Heart right ventricle (tissue), 16 donors: ENCODE data around the gene TAF4. TPM values are rescaled to one million over a fixed set of nuclear protein-coding genes. Genes with fewer than 3 reads are reported as not detected.
A peak's percentile ranks its signal among the peaks of the same experiment; 100 is the strongest.

Experiments
- ATAC-seq, 8 donors: fragments of 200-7000 bp; cut with Tn5 transposase; one replicate each; pipeline ENCODE4 v1.9.1; 2020; ENCODE audit warnings: mild to moderate bottlenecking in 8 of 8, moderate library complexity in 8 of 8, moderate number of reproducible peaks in 1 of 8
- DNase-seq, 2 donors: peaks; one replicate each; pipeline ENCODE4 v3.0.0-alpha.2; 2020
- H3K27ac ChIP-seq, 10 donors: fragments of 200-600 bp; sonication (generic) in 2 of 10; one replicate each; pipeline versions ENCODE4 v1.5.0 to v1.8.0; 2020 to 2022; ENCODE audit warnings: mild to moderate bottlenecking in 3 of 10
- H3K27me3 ChIP-seq, 7 donors: fragments of 200-600 bp; one replicate each; pipeline ENCODE4 v1.8.0; 2021 to 2022; ENCODE audit warnings: mild to moderate bottlenecking in 2 of 7
- H3K36me3 ChIP-seq, 9 donors: fragments of 200-600 bp; sonication (generic) in 1 of 9; one replicate each; pipeline versions ENCODE4 v1.5.0 to v1.8.0; 2020 to 2022; ENCODE audit warnings: mild to moderate bottlenecking in 2 of 9
- H3K4me1 ChIP-seq, 9 donors: fragments of 200-600 bp; sonication (generic) in 1 of 9; one replicate each; pipeline versions ENCODE4 v1.5.0 to v1.8.0; 2020 to 2022; ENCODE audit warnings: mild to moderate bottlenecking in 4 of 9
- H3K4me3 ChIP-seq, 10 donors: fragments of 200-600 bp; sonication (generic) in 2 of 10; one replicate each; pipeline versions ENCODE4 v1.5.0 to v1.8.0; 2020 to 2022; ENCODE audit warnings: mild to moderate bottlenecking in 7 of 10, moderate library complexity in 2 of 10
- H3K9me3 ChIP-seq, 11 donors: fragments of 200-600 bp in 10 of 11; sonication (generic) in 2 of 11; one replicate each; pipeline versions ENCODE4 v1.5.0 to v1.8.0; 2013 to 2022; ENCODE audit warnings: mild to moderate bottlenecking in 2 of 11, control low read depth in 1 of 11, moderate library complexity in 1 of 11
- CTCF ChIP-seq, 9 donors: fragments of 200-600 bp; sonication (generic) in 2 of 9; IDR thresholded peaks; one replicate each; pipeline versions ENCODE4 v1.5.0 to v1.8.0; 2021 to 2022; ENCODE audit warnings: antibody characterized with exemption in 9 of 9, mild to moderate bottlenecking in 5 of 9, moderate library complexity in 1 of 9
- WGBS, 2 donors: extraction: QIAGEN DNeasy Blood & Tissue Kit; methylation state at CpG; one replicate each; pipeline ENCODE4 v1.1.7; 2013; ENCODE audit warnings: inconsistent platforms in 1 of 2; 5-methylcytosine and 5-hydroxymethylcytosine counted together
- intact Hi-C, 10 donors: fragments of 100-400 bp; cut with DNase I; formaldehyde crosslinking; loops; one replicate each; pipeline versions ENCODE4 v1.11.1 to v1.14.2; 2022
- polyA plus RNA-seq, 2 donors: library from polyadenylated mRNA; stranded (reverse); fragments of 200-250 nt; gene quantifications; one replicate each; pipeline ENCODE4 v1.2.3, GENCODE V29; 2013
- total RNA-seq, 10 donors: library from RNA; stranded (reverse); fragmentation: NEBNext Ultra II Directional in 3 of 10; extraction: Animal tissue kit (Norgen Biotek cat#: 25700) in 3 of 10; gene quantifications; one replicate each; pipeline versions ENCODE4 v1.2.1 to v1.2.4, GENCODE V29; 2021 to 2023
- donor health status: Arrhythmogenic right ventricular cardiomyopathy.
- donor health status: ischemic (EF 13 %, LVEDD 7.1; RV severe dilation, severe dysfunction).
- donor health status: healthy with polysubstance abuse.
- donor health status: DM: no; HTN: yes; CAD: no.
- donor health status: DM: no; HTN: no; CAD: no.
- donor health status: ischemic (EF 25% LVEDD 6.9; RV normal size, moderate dysfunction).
- donor health status: ischemic (EF 25% LVEDD 5.7; RV mildly dilated, moderate dysfunction).
- donor health status: healthy.
- donor health status: DM: yes; HTN: yes; CAD: no.
- donor health status: Ischemic cardiomyopathy.
- donor health status: ischemic (EF 35%, LVEDD 5.7; RV mildly dilated, moderate dysfunction).
- donor health status: nonischemic (EF 11% LVEDD 7.7; RV severe dilation, severe dysfunction).
- donor health status: DM: yes; HTN: yes; CAD: no.
- donor health status: PGD.
- donor health status: ischemic (EF 29% LVEDD 5.4; RV normal size, mild dysfunction).
- donor health status: nonischemic (EF 23%, LVEDD 6.1; RV moderate dilation, normal function).

The TAF4 gene
- total and polyA plus RNA-seq, 12 donors, result 3.7 to 14.8 (median 11.0) TPM

DNA sequence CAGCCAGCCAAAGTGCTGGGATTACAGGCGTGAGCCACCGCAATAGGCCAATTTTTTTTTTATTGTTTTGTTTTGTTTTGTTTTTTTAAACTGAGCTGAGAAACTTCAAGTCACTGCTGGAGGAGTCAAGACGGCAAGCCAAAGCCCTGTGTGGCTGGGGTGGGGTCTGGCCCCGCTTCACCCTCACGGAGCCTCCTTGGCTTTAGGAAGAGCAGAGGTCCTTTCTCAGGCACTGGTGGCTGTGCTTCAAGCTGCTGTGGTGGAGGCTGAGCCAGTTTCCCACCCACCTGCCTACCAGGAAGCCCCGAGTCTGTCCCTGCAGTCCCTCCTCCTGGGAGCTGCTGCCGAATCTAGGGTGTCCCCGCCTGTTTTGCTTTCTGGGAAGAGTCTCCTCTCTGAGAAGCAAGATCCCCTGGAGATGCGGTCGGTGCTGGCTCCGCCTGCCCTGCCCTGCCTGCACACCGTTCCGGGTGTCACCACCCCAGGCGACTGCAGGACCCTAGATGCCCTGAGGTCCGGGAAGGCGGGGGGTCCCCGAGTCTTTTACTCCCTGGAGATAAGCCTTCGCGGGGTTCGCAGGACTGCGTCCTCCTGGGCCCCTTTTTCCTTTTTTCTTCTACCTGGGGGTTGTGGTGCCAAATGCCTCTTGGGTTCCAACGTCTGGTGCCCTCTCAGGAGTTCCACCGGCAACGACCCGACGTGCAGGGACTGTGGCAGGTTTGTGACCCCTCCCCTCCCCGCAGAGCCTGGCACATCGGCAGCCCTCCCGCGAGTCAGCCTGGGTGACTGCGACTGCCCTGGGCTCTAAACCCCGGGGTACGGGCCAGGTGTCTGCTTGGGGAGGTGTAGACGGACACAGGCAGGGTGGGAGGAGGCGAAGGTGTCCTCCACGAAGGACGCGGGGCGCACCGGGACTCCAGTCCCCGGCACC lies 100.7 kb downstream of the TAF4 start:
- no peaks in the 10 kb centered on the region for H3K4me1 ChIP-seq
- ATAC-seq, result peak in 2 of 8 donors; percentile 12 to 21
- no peak for TF ChIP-seq CTCF (IDR thresholded peaks at IDR 0.05)
- WGBS, 2 donors, result 31 to 39% methylated on average over 41 of the region's 41 CpGs
- no peak overlapping the region for H3K4me3 ChIP-seq
- no peak overlapping the region for H3K27ac ChIP-seq
- H3K36me3 ChIP-seq, result no peaks in the 10 kb centered on the region
- H3K9me3 ChIP-seq, result no peaks in the 10 kb centered on the region
- DNase-seq, result peak in 1 of 2 donors; percentile 1
- intact Hi-C loops, result no loop called here
- peaks cover 4 to 33% (median 24%) of the 10 kb centered on the region in 7 donors for H3K27me3 ChIP-seq

DNA sequence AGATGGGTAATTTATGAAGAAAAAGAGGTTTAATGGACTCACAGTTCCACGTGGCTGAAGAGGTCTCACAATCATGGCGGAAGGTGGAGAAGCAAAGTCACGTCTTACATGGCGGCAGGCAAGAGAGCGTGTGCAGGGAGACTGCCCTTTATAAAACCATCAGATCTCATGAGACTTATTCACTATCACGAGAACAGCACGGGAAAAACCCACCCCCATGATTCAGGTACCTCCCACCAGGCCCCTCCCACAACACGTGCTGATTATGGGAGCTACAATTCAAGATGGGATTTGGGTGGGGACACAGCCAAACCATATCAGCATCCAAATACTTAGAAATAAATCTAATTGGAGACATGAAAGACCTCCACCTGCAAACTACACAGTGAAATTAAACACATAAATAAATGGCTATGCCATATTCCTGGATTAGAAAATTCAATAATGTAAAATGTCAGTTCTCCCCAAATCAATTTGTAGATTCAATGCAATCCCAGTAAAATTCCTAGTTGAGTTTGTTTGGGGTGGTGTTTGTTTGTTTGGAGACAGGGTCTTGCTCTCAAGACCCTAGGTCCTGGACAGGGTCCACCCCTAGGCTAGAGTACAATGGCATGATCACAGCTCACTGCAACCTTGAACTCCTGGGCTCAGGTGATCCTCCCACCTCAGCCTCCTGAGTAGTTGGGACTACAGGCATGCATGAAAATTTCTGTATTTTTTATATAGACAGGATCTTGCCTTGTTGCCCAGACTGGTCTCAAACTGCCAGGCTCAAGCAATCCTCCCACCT lies 101.6 kb downstream of the TAF4 start:
- intact Hi-C loops, result no loop called here
- Histone ChIP-seq H3K4me3 (no peak overlapping the region), H3K4me1 (no peaks in the 10 kb centered on the region), H3K27me3 (peaks cover 4 to 33% (median 24%) of the 10 kb centered on the region in 7 donors), H3K27ac (no peak overlapping the region), H3K36me3 (no peaks in the 10 kb centered on the region), H3K9me3 (no peaks in the 10 kb centered on the region)
- no peak for TF ChIP-seq CTCF (IDR thresholded peaks at IDR 0.05)
- no peak for ATAC-seq
- 89 to 90% methylated on average over 8 of the region's 8 CpGs for WGBS, 2 donors
- DNase-seq, result no peak

- no peak overlapping the region for H3K4me3 ChIP-seq
- H3K27me3 ChIP-seq, result peaks cover 4 to 33% (median 24%) of the 10 kb centered on the region in 7 donors
- H3K27ac ChIP-seq, result no peak overlapping the region
- no peak for TF ChIP-seq CTCF (IDR thresholded peaks at IDR 0.05)
- ATAC-seq (no peak), DNase-seq (no peak)
- H3K36me3 ChIP-seq, result no peaks in the 10 kb centered on the region
- no peaks in the 10 kb centered on the region for H3K4me1 ChIP-seq
- intact Hi-C loops, result no loop called here
- H3K9me3 ChIP-seq, result no peaks in the 10 kb centered on the region
- WGBS, 2 donors, result 62 to 63% methylated on average over 9 of the region's 9 CpGs
Observed at GRCh38 chr20:61963149-61963548, 102.5 kb downstream of the TAF4 start.

DNA sequence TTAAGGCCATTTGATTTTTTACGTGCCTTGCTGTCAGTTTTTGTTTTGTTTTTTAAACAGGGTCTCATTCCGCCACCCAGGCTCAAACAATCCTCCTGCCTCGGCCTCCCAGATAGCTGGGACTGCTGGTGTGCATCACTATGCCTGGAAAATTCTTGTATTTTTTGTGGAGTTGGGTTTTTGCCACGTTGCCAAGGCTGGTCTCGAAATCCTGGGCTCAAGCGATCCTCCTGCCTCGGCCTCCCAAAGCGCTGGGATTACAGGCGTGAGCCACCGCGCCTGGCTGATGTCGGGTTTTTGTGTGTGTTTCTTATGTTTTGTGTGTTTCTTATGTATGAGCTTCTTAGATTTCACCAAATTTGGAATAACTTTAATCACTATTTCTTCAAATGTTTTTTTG lies 104.8 kb downstream of the TAF4 start:
- intact Hi-C loops, result no loop called here
- TF ChIP-seq CTCF (IDR thresholded peaks at IDR 0.05), result no peak
- 89 to 93% methylated on average over 12 of the region's 12 CpGs for WGBS, 2 donors
- Histone ChIP-seq H3K27me3 (peaks cover under 1 to 26% (median 16%) of the 10 kb centered on the region in 7 donors), H3K27ac (no peak overlapping the region), H3K9me3 (no peaks in the 10 kb centered on the region), H3K4me3 (no peak overlapping the region), H3K4me1 (no peaks in the 10 kb centered on the region), H3K36me3 (no peaks in the 10 kb centered on the region)
- ATAC-seq (no peak), DNase-seq (no peak)
